Hematopoietic multipotent progenitor cell treated with erythropoietin and hydrocortisone succinate and interleukin-3 and kit ligand, for 15 days (in vitro differentiated cells): ENCODE measurements around the gene ITM2C.

Experiments
- DNase-seq: peaks from one replicate; pipeline ENCODE4 v3.0.0-alpha.2; 2015; ENCODE audit warnings: low spot score

Gene ITM2C

DNA sequence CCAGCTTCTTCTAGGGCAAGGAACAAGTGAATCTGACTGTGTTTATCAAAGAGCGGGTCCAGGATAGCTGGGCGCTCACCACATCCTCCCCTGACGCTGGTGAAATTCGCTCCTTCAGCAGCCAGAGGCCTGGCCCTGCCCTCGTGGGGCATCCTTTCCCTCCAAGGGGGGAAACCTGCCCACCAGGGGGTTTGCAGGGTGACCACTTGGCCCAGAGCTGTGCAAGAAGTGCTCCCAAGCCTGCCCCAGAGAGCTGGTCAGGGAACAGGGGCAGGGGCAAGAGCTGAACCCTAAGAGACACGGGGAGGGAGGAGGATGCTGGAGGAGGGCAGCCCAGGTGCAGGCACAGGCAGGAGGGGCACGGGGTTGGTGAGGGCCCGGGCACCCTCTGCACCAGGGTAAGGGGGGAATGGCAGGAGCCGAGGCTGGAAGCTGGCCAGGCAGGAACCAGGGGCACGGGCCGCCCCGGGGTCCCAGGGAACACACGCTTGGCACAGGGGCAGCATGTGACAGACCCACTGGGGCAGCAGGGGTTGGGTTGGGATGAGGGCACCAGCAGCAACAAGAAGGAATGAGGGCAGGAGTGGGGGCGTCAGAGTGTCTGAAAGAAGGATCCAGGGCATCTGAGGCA lies 63.1 kb downstream of the ITM2C start:
- no peak for DNase-seq
